ENCODE data around the gene KNSTRN.

The KNSTRN gene

DNA sequence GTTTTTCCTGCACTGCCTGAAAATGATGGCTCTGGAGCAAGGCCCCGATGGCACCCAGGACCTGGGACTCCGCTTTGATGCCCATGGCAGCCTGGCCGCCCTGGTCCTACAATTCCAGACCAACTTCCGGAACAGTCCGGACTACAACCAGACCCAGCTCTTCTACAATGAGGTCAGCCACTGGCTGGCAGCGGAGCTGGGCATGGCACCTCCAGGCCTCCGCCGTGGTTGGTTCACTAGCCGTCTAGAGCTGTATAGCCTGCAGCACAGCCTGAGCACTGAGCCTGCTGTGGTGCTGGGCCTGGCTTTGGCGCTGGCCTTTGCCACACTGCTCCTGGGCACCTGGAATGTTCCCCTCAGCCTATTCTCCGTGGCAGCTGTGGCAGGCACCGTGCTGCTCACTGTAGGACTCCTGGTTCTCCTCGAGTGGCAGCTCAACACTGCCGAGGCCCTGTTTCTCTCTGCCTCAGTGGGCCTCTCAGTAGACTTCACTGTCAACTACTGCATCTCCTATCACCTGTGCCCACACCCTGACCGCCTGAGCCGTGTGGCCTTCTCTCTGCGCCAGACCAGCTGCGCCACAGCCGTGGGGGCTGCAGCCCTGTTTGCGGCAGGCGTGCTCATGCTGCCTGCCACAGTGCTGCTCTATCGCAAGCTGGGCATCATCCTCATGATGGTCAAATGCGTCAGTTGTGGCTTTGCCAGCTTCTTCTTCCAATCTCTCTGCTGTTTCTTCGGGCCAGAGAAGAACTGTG, 13.6 kb upstream of the KNSTRN start:
- Histone ChIP-seq H3K4me1 (ENCODE audit: control insufficient read depth in 1 of 2, insufficient read depth in 1 of 2, low read depth in 1 of 2, low read length in 1 of 2) (peaks cover 23 to 29% of the 10 kb centered on the region in 2 experiments), H3K27ac (no peak overlapping the region)
- TF ChIP-seq, protein P1, sequence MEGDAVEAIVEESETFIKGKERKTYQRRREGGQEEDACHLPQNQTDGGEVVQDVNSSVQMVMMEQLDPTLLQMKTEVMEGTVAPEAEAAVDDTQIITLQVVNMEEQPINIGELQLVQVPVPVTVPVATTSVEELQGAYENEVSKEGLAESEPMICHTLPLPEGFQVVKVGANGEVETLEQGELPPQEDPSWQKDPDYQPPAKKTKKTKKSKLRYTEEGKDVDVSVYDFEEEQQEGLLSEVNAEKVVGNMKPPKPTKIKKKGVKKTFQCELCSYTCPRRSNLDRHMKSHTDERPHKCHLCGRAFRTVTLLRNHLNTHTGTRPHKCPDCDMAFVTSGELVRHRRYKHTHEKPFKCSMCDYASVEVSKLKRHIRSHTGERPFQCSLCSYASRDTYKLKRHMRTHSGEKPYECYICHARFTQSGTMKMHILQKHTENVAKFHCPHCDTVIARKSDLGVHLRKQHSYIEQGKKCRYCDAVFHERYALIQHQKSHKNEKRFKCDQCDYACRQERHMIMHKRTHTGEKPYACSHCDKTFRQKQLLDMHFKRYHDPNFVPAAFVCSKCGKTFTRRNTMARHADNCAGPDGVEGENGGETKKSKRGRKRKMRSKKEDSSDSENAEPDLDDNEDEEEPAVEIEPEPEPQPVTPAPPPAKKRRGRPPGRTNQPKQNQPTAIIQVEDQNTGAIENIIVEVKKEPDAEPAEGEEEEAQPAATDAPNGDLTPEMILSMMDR (IDR thresholded peaks at IDR 0.05): no peak

DNA sequence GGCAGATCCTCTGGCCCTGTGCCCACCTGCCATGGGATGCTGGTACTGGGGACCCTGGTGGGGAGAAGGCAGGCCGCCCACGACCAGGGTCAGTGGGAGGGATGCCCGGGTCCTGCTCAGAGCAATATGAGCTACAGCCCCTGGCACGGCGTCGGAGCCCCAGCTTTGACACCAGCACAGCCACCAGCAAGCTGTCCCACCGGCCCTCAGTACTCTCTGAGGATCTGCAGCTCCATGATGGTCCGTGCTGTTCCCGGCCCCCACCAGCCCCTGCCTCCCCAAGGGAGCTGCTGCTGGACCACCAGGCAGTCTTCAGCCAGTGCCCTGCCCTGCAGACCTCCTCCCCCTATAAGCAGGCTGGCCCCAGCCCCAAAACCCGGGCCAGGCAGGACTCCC, 13.0 kb upstream of the KNSTRN start:
- H3K27ac ChIP-seq: no peak overlapping the region
- H3K9me3 ChIP-seq: no peaks in the 10 kb centered on the region
- TF ChIP-seq, protein P1 (IDR thresholded peaks at IDR 0.05): no peak
- H3K36me3 ChIP-seq: no peaks in the 10 kb centered on the region
- H3K4me3 ChIP-seq (ENCODE audit: low read depth in 1 of 2, low read length in 1 of 2): no peak overlapping the region
- no peaks in the 10 kb centered on the region for H3K27me3 ChIP-seq
- H3K4me1 ChIP-seq (ENCODE audit: control insufficient read depth in 1 of 2, insufficient read depth in 1 of 2, low read depth in 1 of 2, low read length in 1 of 2): peaks cover 23 to 29% of the 10 kb centered on the region in 2 experiments

More for the DNA sequence above, 13.6 kb upstream of the KNSTRN start:
- Histone ChIP-seq H3K9me3 (no peaks in the 10 kb centered on the region), H3K4me3 (ENCODE audit: low read depth in 1 of 2, low read length in 1 of 2) (no peak overlapping the region), H3K27me3 (no peaks in the 10 kb centered on the region), H3K36me3 (peaks cover 4% of the 10 kb centered on the region)

DNA sequence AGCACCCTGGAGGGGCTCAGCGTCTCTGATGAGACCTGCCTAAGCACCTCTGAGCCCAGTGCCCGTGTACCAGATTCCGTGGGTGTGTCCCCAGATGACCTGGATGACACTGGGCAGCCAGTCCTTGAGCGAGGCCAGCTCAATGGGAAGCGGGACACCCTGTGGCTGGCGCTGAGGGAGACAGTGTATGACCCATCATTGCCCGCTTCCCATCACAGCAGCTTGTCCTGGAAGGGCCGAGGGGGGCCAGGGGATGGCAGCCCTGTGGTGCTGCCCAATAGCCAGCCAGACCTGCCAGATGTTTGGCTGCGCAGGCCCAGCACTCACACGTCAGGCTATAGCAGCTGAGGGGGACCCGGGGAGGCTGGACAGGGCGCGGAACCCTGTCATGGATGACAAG, 12.6 kb upstream of the KNSTRN start:
- Histone ChIP-seq H3K36me3 (no peaks in the 10 kb centered on the region), H3K4me3 (ENCODE audit: low read depth in 1 of 2, low read length in 1 of 2) (no peak overlapping the region), H3K27me3 (no peaks in the 10 kb centered on the region), H3K9me3 (no peaks in the 10 kb centered on the region), H3K27ac (no peak overlapping the region), H3K4me1 (ENCODE audit: control insufficient read depth in 1 of 2, insufficient read depth in 1 of 2, low read depth in 1 of 2, low read length in 1 of 2) (peaks cover 23 to 29% of the 10 kb centered on the region in 2 experiments)
- TF ChIP-seq, protein P1 (IDR thresholded peaks at IDR 0.05): no peak

DNA sequence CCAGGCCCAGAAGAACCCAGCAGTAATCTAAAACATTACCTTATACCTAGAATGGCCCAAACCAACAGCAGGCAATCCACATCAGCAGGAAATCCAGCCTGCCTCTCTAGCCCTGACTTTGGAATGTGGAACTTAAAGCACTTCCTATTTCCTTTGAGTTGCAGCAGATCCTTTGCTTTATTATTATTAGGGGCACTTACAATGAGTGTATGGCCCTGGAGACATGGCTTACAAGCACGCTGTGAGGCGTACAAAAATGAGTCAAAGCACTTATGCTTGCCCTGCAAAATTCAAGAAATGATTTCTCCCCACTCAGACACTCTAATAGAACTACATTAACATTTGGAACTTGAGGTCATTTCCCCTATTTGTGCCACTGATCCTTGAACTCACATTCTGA, 9.5 kb upstream of the KNSTRN start:
- H3K9me3 ChIP-seq: no peaks in the 10 kb centered on the region
- H3K36me3 ChIP-seq: no peaks in the 10 kb centered on the region
- H3K4me1 ChIP-seq (ENCODE audit: control insufficient read depth in 1 of 2, insufficient read depth in 1 of 2, low read depth in 1 of 2, low read length in 1 of 2): peaks cover 10 to 15% of the 10 kb centered on the region in 2 experiments
- no peak overlapping the region for H3K4me3 ChIP-seq (ENCODE audit: low read depth in 1 of 2, low read length in 1 of 2)
- H3K27me3 ChIP-seq: no peaks in the 10 kb centered on the region
- TF ChIP-seq, protein P1 (IDR thresholded peaks at IDR 0.05): no peak
- peak overlapping the region; percentile 31 for H3K27ac ChIP-seq

DNA sequence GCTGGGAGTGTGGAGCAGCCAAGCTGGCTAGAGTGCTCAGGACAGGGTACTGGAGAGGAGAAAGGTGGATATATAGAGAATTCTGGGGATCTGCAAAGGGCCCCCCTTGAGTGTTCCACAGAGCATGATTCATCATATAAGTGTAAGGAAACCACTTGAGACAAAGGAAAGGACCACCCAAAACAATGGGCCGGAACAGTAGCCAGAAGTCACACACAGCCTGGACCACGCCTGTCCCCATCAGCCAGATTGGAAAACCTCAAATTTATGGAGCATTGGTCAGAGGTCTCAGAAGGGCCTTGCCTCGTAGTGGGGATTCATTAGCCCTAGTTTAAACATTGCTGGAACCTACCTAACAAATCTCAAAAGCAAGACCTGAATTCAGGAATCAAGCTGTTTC, 4.9 kb upstream of the KNSTRN start:
- no peaks in the 10 kb centered on the region for H3K36me3 ChIP-seq
- H3K4me1 ChIP-seq (ENCODE audit: control insufficient read depth in 1 of 2, insufficient read depth in 1 of 2, low read depth in 1 of 2, low read length in 1 of 2): peaks cover 2 to 11% of the 10 kb centered on the region in 2 experiments
- H3K27me3 ChIP-seq: no peaks in the 10 kb centered on the region
- TF ChIP-seq, protein P1 (IDR thresholded peaks at IDR 0.05): no peak
- H3K9me3 ChIP-seq: no peaks in the 10 kb centered on the region
- no peak overlapping the region for H3K4me3 ChIP-seq (ENCODE audit: low read depth in 1 of 2, low read length in 1 of 2)
- no peak overlapping the region for H3K27ac ChIP-seq

Measured in neutrophil (primary cell).